SIG-M5 treated with dmso at 0.1 percent for 504 hours (cell line): ENCODE results near the gene SUCLG2.

Source experiments
- DNase-seq: peaks from one replicate; lab custom pipeline; 2025; ENCODE audit not compliant: unreplicated experiment; lab: John Stamatoyannopoulos, UW

The SUCLG2 gene

DNA sequence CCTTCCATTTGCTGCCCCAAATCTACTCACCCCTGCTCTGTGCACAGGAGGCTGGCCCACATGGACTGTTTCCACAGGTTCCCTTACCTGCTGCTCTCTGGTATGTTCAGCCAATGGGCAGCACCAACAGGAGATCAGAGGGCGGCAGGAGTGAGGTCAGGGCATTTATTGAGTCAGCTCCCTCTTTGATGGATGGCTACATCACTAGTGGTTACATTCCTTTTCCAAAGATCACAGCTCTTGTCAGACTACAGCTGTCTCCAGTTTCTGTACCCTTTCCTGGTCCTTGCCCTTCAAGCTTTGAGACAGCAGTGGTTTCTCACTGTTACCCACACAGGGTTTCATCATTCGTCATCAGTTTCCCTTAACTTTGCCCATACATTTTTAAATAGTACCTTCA lies 325.1 kb downstream of the SUCLG2 start:
- no peak for DNase-seq

DNA sequence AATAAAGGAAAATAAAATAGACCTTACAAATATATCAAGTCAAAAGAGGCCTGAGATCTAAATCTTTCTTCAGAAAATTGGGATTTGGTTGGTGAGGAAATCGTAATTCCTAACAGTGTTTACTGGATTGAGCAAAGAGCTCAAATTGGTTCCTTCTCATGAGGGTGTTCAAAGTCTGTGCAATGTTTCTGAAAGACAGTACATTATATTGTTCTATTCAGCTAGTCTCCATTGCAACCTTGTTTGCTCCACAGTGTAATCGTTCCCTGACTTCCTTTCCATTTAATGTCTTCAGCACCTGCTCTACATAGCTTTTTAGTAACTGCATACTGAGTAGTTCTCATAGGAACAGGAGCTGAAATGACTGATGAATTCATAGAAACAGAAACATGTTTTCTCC lies 326.8 kb downstream of the SUCLG2 start:
- DNase-seq: no peak

DNA sequence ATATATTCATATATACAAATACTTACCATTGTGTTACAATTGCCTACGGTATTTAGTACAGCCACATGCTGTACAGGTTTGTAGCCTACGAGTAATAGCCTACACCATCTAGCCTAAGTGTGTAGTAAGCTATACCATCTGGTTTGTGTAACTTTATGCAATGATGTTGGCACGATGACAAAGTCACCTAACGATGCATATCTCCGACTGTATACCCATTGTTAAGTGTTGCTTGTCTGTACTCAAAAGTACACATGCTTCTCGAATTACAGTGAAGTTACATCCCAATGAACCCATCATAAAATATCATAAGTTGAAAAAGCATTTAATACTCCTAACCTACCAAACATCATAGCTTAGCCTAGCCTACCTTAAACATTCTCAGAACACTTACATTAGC lies 329.2 kb downstream of the SUCLG2 start:
- no peak for DNase-seq
